ENCODE results near the gene SLC34A2.
"Not testable (repeated sequence)": the region's sequence is repeated elsewhere in the genome, so short reads cannot be mapped to it uniquely, and the experiment has no call there.

Gene SLC34A2

GRCh38 chr4:25654971-25655963, at the start of gene SLC34A2:
Gene SLC34A2 (plus strand): TSS chr4:25655851. CDS start chr4:25662501, 6,650 bp downstream.
- DNase-seq (ENCODE audit: low read depth, low spot score): no peak

GRCh38 chr4:25608644-25609043, 47.0 kb upstream of the SLC34A2 start:
- DNase-seq (ENCODE audit: low read depth, low spot score): no peak

- DNase-seq (ENCODE audit: low read depth, low spot score): no peak
Measured at GRCh38 chr4:25609976-25610375, 45.7 kb upstream of the SLC34A2 start.

GRCh38 chr4:25613613-25614012, 42.0 kb upstream of the SLC34A2 start:
- not testable (repeated sequence) for DNase-seq (ENCODE audit: low read depth, low spot score)

- DNase-seq (ENCODE audit: low read depth, low spot score): no peak
Measured at GRCh38 chr4:25614807-25615206, 40.8 kb upstream of the SLC34A2 start.

- no peak for DNase-seq (ENCODE audit: low read depth, low spot score)
Measured at GRCh38 chr4:25621027-25621930, 34.4 kb upstream of the SLC34A2 start.

GRCh38 chr4:25624616-25625015, 31.0 kb upstream of the SLC34A2 start:
- no peak for DNase-seq (ENCODE audit: low read depth, low spot score)

GRCh38 chr4:25628451-25628850, 27.2 kb upstream of the SLC34A2 start:
- DNase-seq (ENCODE audit: low read depth, low spot score): no peak

GRCh38 chr4:25632135-25632534, 23.5 kb upstream of the SLC34A2 start:
- no peak for DNase-seq (ENCODE audit: low read depth, low spot score)

- DNase-seq (ENCODE audit: low read depth, low spot score): no peak
Measured at GRCh38 chr4:25633541-25633940, 22.1 kb upstream of the SLC34A2 start.

- DNase-seq (ENCODE audit: low read depth, low spot score): no peak
Measured at GRCh38 chr4:25635501-25635900, 20.1 kb upstream of the SLC34A2 start.

GRCh38 chr4:25637581-25638220, 17.9 kb upstream of the SLC34A2 start:
- no peak for DNase-seq (ENCODE audit: low read depth, low spot score)

GRCh38 chr4:25638221-25638601, 17.4 kb upstream of the SLC34A2 start:
- DNase-seq (ENCODE audit: low read depth, low spot score): no peak

GRCh38 chr4:25638806-25639205, 16.8 kb upstream of the SLC34A2 start:
- no peak for DNase-seq (ENCODE audit: low read depth, low spot score)

- DNase-seq (ENCODE audit: low read depth, low spot score): no peak
Measured at GRCh38 chr4:25650311-25650710, 5.3 kb upstream of the SLC34A2 start.

GRCh38 chr4:25651682-25652081, 4.0 kb upstream of the SLC34A2 start:
- no peak for DNase-seq (ENCODE audit: low read depth, low spot score)

- DNase-seq (ENCODE audit: low read depth, low spot score): no peak
Measured at GRCh38 chr4:25654031-25654970, 1.4 kb upstream of the SLC34A2 start.

GRCh38 chr4:25656031-25656430, 380 bp downstream of the SLC34A2 start:
- DNase-seq (ENCODE audit: low read depth, low spot score): no peak

- no peak for DNase-seq (ENCODE audit: low read depth, low spot score)
Measured at GRCh38 chr4:25658357-25658771, 2.7 kb downstream of the SLC34A2 start.

GRCh38 chr4:25658777-25659176, 3.1 kb downstream of the SLC34A2 start:
- no peak for DNase-seq (ENCODE audit: low read depth, low spot score)

GRCh38 chr4:25661441-25661840, 5.8 kb downstream of the SLC34A2 start:
- not testable (repeated sequence) for DNase-seq (ENCODE audit: low read depth, low spot score)
